Measurements from ENCODE around the gene CAMK1D.

CAMK1D gene

GRCh38 chr10:12697764-12698163, 348.4 kb downstream of the CAMK1D start:
- no peaks in the 10 kb centered on the region for H3K27me3 ChIP-seq (ENCODE audit: insufficient read depth, low read length)
- H3K79me2 ChIP-seq (ENCODE audit: insufficient read depth, low read length) = no peaks in the 10 kb centered on the region
- no peak overlapping the region for H3K9ac ChIP-seq (ENCODE audit: low read length)
- no peak overlapping the region for H3K4me3 ChIP-seq (ENCODE audit: low read depth, low read length, poor library complexity, severe bottlenecking)
- no peaks in the 10 kb centered on the region for H4K20me1 ChIP-seq (ENCODE audit: insufficient read depth, low read length)
- no peaks in the 10 kb centered on the region for H3K4me1 ChIP-seq (ENCODE audit: insufficient read depth, low read length, severe bottlenecking)
- H3K36me3 ChIP-seq (ENCODE audit: insufficient read depth, low read length) = no peaks in the 10 kb centered on the region
- no peaks in the 10 kb centered on the region for H3K9me2 ChIP-seq (ENCODE audit: low read depth, low read length)
- H3K27ac ChIP-seq (ENCODE audit: low read depth, low read length, poor library complexity, severe bottlenecking) = no peak overlapping the region
- H3K4me2 ChIP-seq (ENCODE audit: low read length) = no peak overlapping the region
- H2AFZ ChIP-seq (ENCODE audit: low read length) = no peak overlapping the region
- H3K9me3 ChIP-seq (ENCODE audit: low read length) = no peaks in the 10 kb centered on the region
- TF ChIP-seq EZH2 (IDR thresholded peaks at IDR 0.05; ENCODE audit: borderline replicate concordance, low read length) (no peak), CTCF (IDR thresholded peaks at IDR 0.05; ENCODE audit: low read length) (no peak)
- no peaks in the 10 kb centered on the region for H3F3A ChIP-seq (ENCODE audit: insufficient read depth, low read length)

- no peak overlapping the region for H3K9ac ChIP-seq (ENCODE audit: low read length)
- H2AFZ ChIP-seq (ENCODE audit: low read length) = no peak overlapping the region
- no peaks in the 10 kb centered on the region for H3K4me1 ChIP-seq (ENCODE audit: insufficient read depth, low read length, severe bottlenecking)
- no peak overlapping the region for H3K4me3 ChIP-seq (ENCODE audit: low read depth, low read length, poor library complexity, severe bottlenecking)
- H3F3A ChIP-seq (ENCODE audit: insufficient read depth, low read length) = no peaks in the 10 kb centered on the region
- no peak overlapping the region for H3K27ac ChIP-seq (ENCODE audit: low read depth, low read length, poor library complexity, severe bottlenecking)
- no peaks in the 10 kb centered on the region for H3K9me3 ChIP-seq (ENCODE audit: low read length)
- no peak for TF ChIP-seq CTCF (IDR thresholded peaks at IDR 0.05; ENCODE audit: low read length)
- TF ChIP-seq EZH2 (IDR thresholded peaks at IDR 0.05; ENCODE audit: borderline replicate concordance, low read length) = no peak
- no peaks in the 10 kb centered on the region for H4K20me1 ChIP-seq (ENCODE audit: insufficient read depth, low read length)
- H3K27me3 ChIP-seq (ENCODE audit: insufficient read depth, low read length) = no peaks in the 10 kb centered on the region
- H3K79me2 ChIP-seq (ENCODE audit: insufficient read depth, low read length) = no peaks in the 10 kb centered on the region
- no peak overlapping the region for H3K4me2 ChIP-seq (ENCODE audit: low read length)
- H3K36me3 ChIP-seq (ENCODE audit: insufficient read depth, low read length) = no peaks in the 10 kb centered on the region
- no peaks in the 10 kb centered on the region for H3K9me2 ChIP-seq (ENCODE audit: low read depth, low read length)
These were observed 349.9 kb downstream of the CAMK1D start for GRCh38 chr10:12699258-12699700.

GRCh38 chr10:12699781-12700556, 350.6 kb downstream of the CAMK1D start:
- H3K36me3 ChIP-seq (ENCODE audit: insufficient read depth, low read length) = no peaks in the 10 kb centered on the region

More at GRCh38 chr10:12699781-12700556, 350.6 kb downstream of the CAMK1D start:
- TF ChIP-seq CTCF (IDR thresholded peaks at IDR 0.05; ENCODE audit: low read length) = no peak
- Histone ChIP-seq H3K27me3 (ENCODE audit: insufficient read depth, low read length) (no peaks in the 10 kb centered on the region), H2AFZ (ENCODE audit: low read length) (no peak overlapping the region), H3K9me2 (ENCODE audit: low read depth, low read length) (no peaks in the 10 kb centered on the region), H3K4me2 (ENCODE audit: low read length) (no peak overlapping the region), H3K9ac (ENCODE audit: low read length) (no peak overlapping the region), H4K20me1 (ENCODE audit: insufficient read depth, low read length) (no peaks in the 10 kb centered on the region), H3K9me3 (ENCODE audit: low read length) (no peaks in the 10 kb centered on the region), H3K27ac (ENCODE audit: low read depth, low read length, poor library complexity, severe bottlenecking) (no peak overlapping the region), H3K79me2 (ENCODE audit: insufficient read depth, low read length) (no peaks in the 10 kb centered on the region), H3F3A (ENCODE audit: insufficient read depth, low read length) (no peaks in the 10 kb centered on the region), H3K4me1 (ENCODE audit: insufficient read depth, low read length, severe bottlenecking) (no peaks in the 10 kb centered on the region), H3K4me3 (ENCODE audit: low read depth, low read length, poor library complexity, severe bottlenecking) (no peak overlapping the region)
